C4-2B (cell line): ENCODE measurements around the gene SLC25A47.

Experiments used
- CTCF ChIP-seq: fragments of 450-650 bp; conservative IDR thresholded peaks from 2 replicates; pipeline ENCODE4 v1.5.1; 2017; ENCODE audit warnings: mild to moderate bottlenecking
- ZFX ChIP-seq: fragments of 450-650 bp; IDR thresholded peaks from 2 replicates; pipeline ENCODE4 v1.6.1; 2017

- TF ChIP-seq CTCF = no peak
- TF ChIP-seq ZFX = no peak
Measured at GRCh38 chr14:100282766-100283419, 40.2 kb upstream of the SLC25A47 start.
